Breast epithelium (tissue), 4 donors: ENCODE results near the gene COPG2. TPM values are rescaled to one million over a fixed set of nuclear protein-coding genes. Genes with fewer than 3 reads are reported as not detected.
"Not testable (repeated sequence)": the region's sequence is repeated elsewhere in the genome, so short reads cannot be mapped to it uniquely, and the experiment has no call there.

Experiments
- DNase-seq, 2 donors: peaks; one replicate each; pipeline ENCODE4 v3.0.0-alpha.2; 2019; ENCODE audit warnings: low spot score in 2 of 2
- H3K27ac ChIP-seq, 2 donors: fragments of 200-600 bp; sonication (generic) in 1 of 2; one replicate each; pipeline ENCODE4 v1.5.1; 2016 to 2019; ENCODE audit warnings: mild to moderate bottlenecking in 1 of 2
- H3K27me3 ChIP-seq, 2 donors: fragments of 200-600 bp; sonication (generic) in 1 of 2; one replicate each; pipeline versions ENCODE4 v1.5.1 to v1.6.0; 2017 to 2019; ENCODE audit warnings: control low read depth in 1 of 2, mild to moderate bottlenecking in 1 of 2
- H3K36me3 ChIP-seq: fragments of 200-600 bp; one replicate; pipeline ENCODE4 v1.5.1; 2019
- H3K4me1 ChIP-seq, 2 donors: fragments of 200-600 bp; sonication (generic); one replicate each; pipeline ENCODE4 v1.5.1; 2016 to 2019; ENCODE audit warnings: control low read depth in 1 of 2
- H3K4me3 ChIP-seq, 3 donors: fragments of 200-600 bp; sonication (generic); 1 replicate in 2 of 3; 2 replicates in 1 of 3; pipeline ENCODE4 v1.5.1; 2016 to 2019; ENCODE audit warnings: mild to moderate bottlenecking in 3 of 3, moderate library complexity in 2 of 3
- H3K9me3 ChIP-seq, 2 donors: fragments of 200-600 bp; sonication (generic) in 1 of 2; one replicate each; pipeline ENCODE4 v1.5.1; 2016 to 2019; ENCODE audit warnings: control low read depth in 1 of 2
- POLR2A ChIP-seq: fragments of 450-650 bp; IDR thresholded peaks from one replicate; pipeline ENCODE4 v1.6.1; 2016; ENCODE audit warnings: antibody characterized with exemption, mild to moderate bottlenecking, moderate library complexity
- POLR2AphosphoS5 ChIP-seq, 3 donors: sonication (generic); formaldehyde crosslinking; IDR thresholded peaks; one replicate each; pipeline ENCODE4 v1.6.1; 2017; ENCODE audit warnings: antibody characterized with exemption in 3 of 3
- intact Hi-C: fragments of 100-400 bp; cut with DNase I; formaldehyde crosslinking; loops from one replicate; pipeline ENCODE4 v1.15.1; 2023; ENCODE audit warnings: low total_unique reads
- total RNA-seq, 3 donors: library from RNA; depleted of rRNA; stranded (reverse); fragments of >200 nt; gene quantifications; one replicate each; pipeline ENCODE4 v1.1.0, GENCODE V29; 2016
- TF ChIP-seq, protein P1 (sequence below), 3 donors: fragments of 450-650 bp; IDR thresholded peaks; one replicate each; pipeline ENCODE4 v1.5.1; 2016 to 2017; ENCODE audit warnings: antibody characterized with exemption in 3 of 3, mild to moderate bottlenecking in 3 of 3, moderate library complexity in 3 of 3

COPG2 gene
- total RNA-seq, 3 donors from 2014 or later = 21.3 to 37.8 (median 27.2) TPM

DNA sequence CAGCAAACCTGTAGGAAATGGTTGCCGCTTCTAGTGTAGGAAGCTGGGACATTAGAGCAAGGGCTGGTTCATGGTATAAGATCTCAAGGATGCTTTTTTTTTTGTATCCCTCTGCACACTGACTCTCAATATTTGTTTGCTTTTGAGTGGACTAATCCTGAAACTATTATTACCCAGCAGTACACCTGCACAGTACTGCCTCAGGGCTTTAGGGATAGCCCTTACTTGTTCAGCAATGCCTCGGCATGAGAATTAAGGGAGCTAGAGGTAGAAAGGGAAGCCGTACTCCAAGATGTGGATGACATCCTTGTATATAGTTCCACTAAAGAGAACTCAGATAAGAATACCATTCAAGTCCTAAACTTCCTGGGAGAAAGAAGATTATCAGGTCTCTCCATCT is 70.5 kb downstream of the COPG2 start:
- Histone ChIP-seq H3K4me1 (no peaks in the 10 kb centered on the region), H3K27ac (no peak overlapping the region), H3K36me3 (no peaks in the 10 kb centered on the region), H3K9me3 (no peaks in the 10 kb centered on the region), H3K27me3 (no peaks in the 10 kb centered on the region), H3K4me3 (no peak overlapping the region)
- no peak for TF ChIP-seq POLR2AphosphoS5 (IDR thresholded peaks at IDR 0.05)
- TF ChIP-seq POLR2A = no peak
- TF ChIP-seq, protein P1, sequence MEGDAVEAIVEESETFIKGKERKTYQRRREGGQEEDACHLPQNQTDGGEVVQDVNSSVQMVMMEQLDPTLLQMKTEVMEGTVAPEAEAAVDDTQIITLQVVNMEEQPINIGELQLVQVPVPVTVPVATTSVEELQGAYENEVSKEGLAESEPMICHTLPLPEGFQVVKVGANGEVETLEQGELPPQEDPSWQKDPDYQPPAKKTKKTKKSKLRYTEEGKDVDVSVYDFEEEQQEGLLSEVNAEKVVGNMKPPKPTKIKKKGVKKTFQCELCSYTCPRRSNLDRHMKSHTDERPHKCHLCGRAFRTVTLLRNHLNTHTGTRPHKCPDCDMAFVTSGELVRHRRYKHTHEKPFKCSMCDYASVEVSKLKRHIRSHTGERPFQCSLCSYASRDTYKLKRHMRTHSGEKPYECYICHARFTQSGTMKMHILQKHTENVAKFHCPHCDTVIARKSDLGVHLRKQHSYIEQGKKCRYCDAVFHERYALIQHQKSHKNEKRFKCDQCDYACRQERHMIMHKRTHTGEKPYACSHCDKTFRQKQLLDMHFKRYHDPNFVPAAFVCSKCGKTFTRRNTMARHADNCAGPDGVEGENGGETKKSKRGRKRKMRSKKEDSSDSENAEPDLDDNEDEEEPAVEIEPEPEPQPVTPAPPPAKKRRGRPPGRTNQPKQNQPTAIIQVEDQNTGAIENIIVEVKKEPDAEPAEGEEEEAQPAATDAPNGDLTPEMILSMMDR (IDR thresholded peaks at IDR 0.05) = no peak
- intact Hi-C loops = no loop called here
- DNase-seq = no peak

DNA sequence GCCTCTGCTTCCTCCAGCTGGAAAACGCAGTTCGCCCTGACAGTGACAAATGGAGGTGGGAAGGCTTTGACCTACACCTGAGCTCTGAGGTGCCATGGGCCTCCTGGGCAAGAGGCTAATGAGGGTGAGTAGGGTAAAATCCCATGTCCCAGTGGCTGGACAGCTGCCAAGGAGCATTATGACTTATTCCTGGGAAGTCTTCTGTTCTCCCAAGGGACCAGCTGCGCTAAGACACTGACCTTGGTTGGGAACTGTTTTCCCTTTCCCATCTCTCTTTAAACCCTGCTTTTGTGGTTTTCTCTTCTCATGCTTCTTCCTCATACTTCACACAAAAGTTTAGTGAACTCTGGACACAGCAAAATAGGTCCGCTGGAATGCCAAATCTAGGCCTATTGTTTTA is 72.6 kb downstream of the COPG2 start:
- intact Hi-C loops = no loop called here
- H3K4me1 ChIP-seq = no peaks in the 10 kb centered on the region
- TF ChIP-seq, protein P1 (IDR thresholded peaks at IDR 0.05) = no peak
- TF ChIP-seq POLR2A (no peak), POLR2AphosphoS5 (IDR thresholded peaks at IDR 0.05) (no peak)

DNA sequence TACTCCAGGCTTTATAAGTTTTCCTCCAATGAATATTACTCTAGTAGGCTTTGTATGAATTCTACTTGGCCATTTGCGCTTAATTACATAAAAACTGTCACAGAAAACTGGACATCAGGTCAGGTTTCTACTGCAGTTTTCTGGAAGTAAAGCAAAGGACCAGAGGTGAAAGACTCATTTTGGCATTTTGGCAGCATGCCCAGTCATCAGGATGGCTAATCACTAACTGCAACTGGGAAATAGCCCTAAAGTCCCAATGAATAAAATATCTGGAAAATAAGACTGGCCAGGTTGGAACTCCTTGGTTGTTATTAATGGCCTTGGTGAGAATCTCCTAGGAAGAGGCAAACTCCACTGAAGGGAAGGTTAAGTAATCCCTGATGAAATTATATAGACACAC is 75.5 kb downstream of the COPG2 start:
- H3K9me3 ChIP-seq = no peaks in the 10 kb centered on the region
- no peaks in the 10 kb centered on the region for H3K36me3 ChIP-seq
- H3K4me1 ChIP-seq = no peaks in the 10 kb centered on the region
- TF ChIP-seq, protein P1 (IDR thresholded peaks at IDR 0.05) = no peak
- TF ChIP-seq POLR2A (no peak), POLR2AphosphoS5 (IDR thresholded peaks at IDR 0.05) (no peak)
- DNase-seq = no peak
- intact Hi-C loops = no loop called here
- H3K27me3 ChIP-seq = no peaks in the 10 kb centered on the region
- no peak overlapping the region for H3K27ac ChIP-seq
- H3K4me3 ChIP-seq = no peak overlapping the region

More for the DNA sequence above, 72.6 kb downstream of the COPG2 start:
- no peaks in the 10 kb centered on the region for H3K36me3 ChIP-seq
- DNase-seq = no peak
- no peaks in the 10 kb centered on the region for H3K9me3 ChIP-seq
- H3K4me3 ChIP-seq = no peak overlapping the region
- no peak overlapping the region for H3K27ac ChIP-seq
- H3K27me3 ChIP-seq = no peaks in the 10 kb centered on the region

GRCh38 chr7:130591464-130591863 is 77.1 kb downstream of the COPG2 start:
- H3K9me3 ChIP-seq, DNase-seq, H3K36me3 ChIP-seq, intact Hi-C loops, H3K27ac ChIP-seq, H3K27me3 ChIP-seq, H3K4me1 ChIP-seq, H3K4me3 ChIP-seq: not testable (repeated sequence)

DNA sequence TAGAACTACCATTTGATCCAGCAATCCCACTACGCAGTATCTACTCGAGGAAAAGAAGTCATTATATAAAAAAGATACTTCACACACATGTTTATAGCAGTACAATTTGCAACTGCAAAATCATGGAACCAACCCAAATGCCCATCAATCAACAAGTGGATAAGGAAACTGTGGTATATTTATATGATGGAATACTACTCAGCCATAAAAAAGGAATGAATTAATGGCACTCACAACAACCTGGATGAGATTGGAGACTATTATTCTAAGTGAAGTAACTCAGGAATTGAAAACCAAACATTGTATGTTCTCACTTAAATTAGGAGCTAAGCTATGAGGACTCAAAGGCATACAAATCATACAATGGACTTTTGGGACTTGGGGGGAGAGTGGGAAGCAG is 82.6 kb downstream of the COPG2 start:
- DNase-seq, H3K36me3 ChIP-seq, H3K9me3 ChIP-seq, H3K27me3 ChIP-seq, intact Hi-C loops, H3K27ac ChIP-seq, H3K4me3 ChIP-seq, H3K4me1 ChIP-seq: not testable (repeated sequence)

GRCh38 chr7:130575110-130575509 is 93.4 kb downstream of the COPG2 start:
- intact Hi-C loops, H3K27me3 ChIP-seq, H3K27ac ChIP-seq, H3K4me3 ChIP-seq, H3K9me3 ChIP-seq, H3K36me3 ChIP-seq, DNase-seq, H3K4me1 ChIP-seq: not testable (repeated sequence)

DNA sequence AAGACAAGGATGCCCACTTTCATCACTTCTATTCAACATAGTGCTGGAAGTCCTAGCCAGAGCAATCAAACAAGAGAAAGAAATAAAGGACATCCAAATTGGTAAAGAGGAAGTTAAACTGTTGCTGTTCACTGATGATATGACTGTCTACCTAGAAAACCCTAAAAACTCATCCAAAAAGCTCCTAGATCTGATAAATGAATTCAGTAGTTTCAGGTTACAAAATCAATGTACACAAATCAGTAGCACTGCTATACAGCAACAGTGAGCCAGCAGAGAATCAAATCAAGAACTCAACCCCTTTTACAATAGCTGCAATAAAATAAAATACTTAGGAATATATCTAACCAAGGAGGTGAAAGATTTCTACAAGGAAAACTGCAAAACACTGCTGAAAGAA is 98.4 kb downstream of the COPG2 start:
- DNase-seq, intact Hi-C loops, H3K27me3 ChIP-seq, H3K9me3 ChIP-seq, H3K4me1 ChIP-seq, H3K27ac ChIP-seq, H3K36me3 ChIP-seq, H3K4me3 ChIP-seq: not testable (repeated sequence)
